Non-pigmented ciliary epithelial cell (primary cell): ENCODE measurements around the gene RASAL2.
A peak's percentile ranks its signal among the peaks of the same experiment; 100 is the strongest.

ENCODE experiments used
- DNase-seq: peaks from one replicate; pipeline ENCODE4 v3.0.0-alpha.2; 2010; ENCODE audit warnings: low read depth

RASAL2 gene

GRCh38 chr1:178393370-178393769 lies 299.5 kb downstream of the RASAL2 start:
- DNase-seq: no peak

- no peak for DNase-seq
Observed at GRCh38 chr1:178396789-178397188, 302.9 kb downstream of the RASAL2 start.

GRCh38 chr1:178397678-178398077 lies 303.8 kb downstream of the RASAL2 start:
- no peak for DNase-seq

GRCh38 chr1:178399177-178399728 lies 305.3 kb downstream of the RASAL2 start:
- DNase-seq: no peak

- DNase-seq: no peak
Observed at GRCh38 chr1:178405137-178405536, 311.2 kb downstream of the RASAL2 start.

GRCh38 chr1:178407215-178407614 lies 313.3 kb downstream of the RASAL2 start:
- DNase-seq: no peak

- DNase-seq: no peak
Observed at GRCh38 chr1:178407655-178408054, 313.8 kb downstream of the RASAL2 start.

GRCh38 chr1:178408871-178409270 lies 315.0 kb downstream of the RASAL2 start:
- DNase-seq: no peak

GRCh38 chr1:178409541-178409940 lies 315.6 kb downstream of the RASAL2 start:
- no peak for DNase-seq

- no peak for DNase-seq
Observed at GRCh38 chr1:178411756-178412399, 318.0 kb downstream of the RASAL2 start.

- no peak for DNase-seq
Observed at GRCh38 chr1:178412400-178412770, 318.5 kb downstream of the RASAL2 start.

- DNase-seq: peak; percentile 26
Observed at GRCh38 chr1:178417858-178418257, 324.0 kb downstream of the RASAL2 start.

- no peak for DNase-seq
Observed at GRCh38 chr1:178418284-178418955, 324.5 kb downstream of the RASAL2 start.

GRCh38 chr1:178434360-178434759 lies 340.5 kb downstream of the RASAL2 start:
- DNase-seq: no peak

- DNase-seq: no peak
Observed at GRCh38 chr1:178434899-178435435, 341.1 kb downstream of the RASAL2 start.

GRCh38 chr1:178436899-178437298 lies 343.0 kb downstream of the RASAL2 start:
- no peak for DNase-seq

GRCh38 chr1:178438432-178438831 lies 344.5 kb downstream of the RASAL2 start:
- no peak for DNase-seq

- DNase-seq: no peak
Observed at GRCh38 chr1:178442925-178443324, 349.0 kb downstream of the RASAL2 start.

- no peak for DNase-seq
Observed at GRCh38 chr1:178450871-178451270, 357.0 kb downstream of the RASAL2 start.

- peak; percentile 43 for DNase-seq
Observed at GRCh38 chr1:178451529-178451928, 357.6 kb downstream of the RASAL2 start.

GRCh38 chr1:178452013-178452412 lies 358.1 kb downstream of the RASAL2 start:
- no peak for DNase-seq

- no peak for DNase-seq
Observed at GRCh38 chr1:178456472-178456871, 362.6 kb downstream of the RASAL2 start.

- DNase-seq: no peak
Observed at GRCh38 chr1:178457651-178458050, 363.7 kb downstream of the RASAL2 start.
